ENCODE data around the gene ZNG1F.
"Not testable (repeated sequence)": the region's sequence is repeated elsewhere in the genome, so short reads cannot be mapped to it uniquely, and the experiment has no call there.

ZNG1F gene

GRCh38 chr9:41123812-41124211, 65.3 kb downstream of the ZNG1F start:
- not testable (repeated sequence) for DNase-seq (ENCODE audit: low read depth in 1 of 2, low spot score in 1 of 2)

- DNase-seq (ENCODE audit: low read depth in 1 of 2, low spot score in 1 of 2) = not testable (repeated sequence)
Observed at GRCh38 chr9:41123396-41123795, 65.7 kb downstream of the ZNG1F start.

- DNase-seq (ENCODE audit: low read depth in 1 of 2, low spot score in 1 of 2) = not testable (repeated sequence)
Observed at GRCh38 chr9:41120696-41121095, 68.4 kb downstream of the ZNG1F start.

GRCh38 chr9:41119719-41120118, 69.4 kb downstream of the ZNG1F start:
- DNase-seq (ENCODE audit: low read depth in 1 of 2, low spot score in 1 of 2) = not testable (repeated sequence)

GRCh38 chr9:41119311-41119710, 69.8 kb downstream of the ZNG1F start:
- not testable (repeated sequence) for DNase-seq (ENCODE audit: low read depth in 1 of 2, low spot score in 1 of 2)

GRCh38 chr9:41113348-41113747, 75.8 kb downstream of the ZNG1F start:
- not testable (repeated sequence) for DNase-seq (ENCODE audit: low read depth in 1 of 2, low spot score in 1 of 2)

- not testable (repeated sequence) for DNase-seq (ENCODE audit: low read depth in 1 of 2, low spot score in 1 of 2)
Observed at GRCh38 chr9:41111414-41111813, 77.7 kb downstream of the ZNG1F start.

GRCh38 chr9:41110913-41111312, 78.2 kb downstream of the ZNG1F start:
- not testable (repeated sequence) for DNase-seq (ENCODE audit: low read depth in 1 of 2, low spot score in 1 of 2)

GRCh38 chr9:41109253-41109652, 79.9 kb downstream of the ZNG1F start:
- not testable (repeated sequence) for DNase-seq (ENCODE audit: low read depth in 1 of 2, low spot score in 1 of 2)

GRCh38 chr9:41108816-41109215, 80.3 kb downstream of the ZNG1F start:
- DNase-seq (ENCODE audit: low read depth in 1 of 2, low spot score in 1 of 2) = not testable (repeated sequence)

- DNase-seq (ENCODE audit: low read depth in 1 of 2, low spot score in 1 of 2) = not testable (repeated sequence)
Observed at GRCh38 chr9:41106472-41107116, 82.5 kb downstream of the ZNG1F start.

GRCh38 chr9:41105557-41106253, 83.4 kb downstream of the ZNG1F start:
- DNase-seq (ENCODE audit: low read depth in 1 of 2, low spot score in 1 of 2) = not testable (repeated sequence)

- DNase-seq (ENCODE audit: low read depth in 1 of 2, low spot score in 1 of 2) = not testable (repeated sequence)
Observed at GRCh38 chr9:41104542-41104941, 84.6 kb downstream of the ZNG1F start.

- DNase-seq (ENCODE audit: low read depth in 1 of 2, low spot score in 1 of 2) = not testable (repeated sequence)
Observed at GRCh38 chr9:41100508-41100907, 88.6 kb downstream of the ZNG1F start.

GRCh38 chr9:41098759-41099158, 90.4 kb downstream of the ZNG1F start:
- DNase-seq (ENCODE audit: low read depth in 1 of 2, low spot score in 1 of 2) = not testable (repeated sequence)

GRCh38 chr9:41095060-41095459, 94.1 kb downstream of the ZNG1F start:
- not testable (repeated sequence) for DNase-seq (ENCODE audit: low read depth in 1 of 2, low spot score in 1 of 2)

- DNase-seq (ENCODE audit: low read depth in 1 of 2, low spot score in 1 of 2) = not testable (repeated sequence)
Observed at GRCh38 chr9:41094010-41094773, 94.9 kb downstream of the ZNG1F start.

GRCh38 chr9:41090922-41091321, 98.2 kb downstream of the ZNG1F start:
- not testable (repeated sequence) for DNase-seq (ENCODE audit: low read depth in 1 of 2, low spot score in 1 of 2)

- DNase-seq (ENCODE audit: low read depth in 1 of 2, low spot score in 1 of 2) = not testable (repeated sequence)
Observed at GRCh38 chr9:41090386-41090785, 98.7 kb downstream of the ZNG1F start.

- DNase-seq (ENCODE audit: low read depth in 1 of 2, low spot score in 1 of 2) = not testable (repeated sequence)
Observed at GRCh38 chr9:41088450-41089059, 100.6 kb downstream of the ZNG1F start.

GRCh38 chr9:41087929-41088328, 101.2 kb downstream of the ZNG1F start:
- not testable (repeated sequence) for DNase-seq (ENCODE audit: low read depth in 1 of 2, low spot score in 1 of 2)
